Activated naive CD4-positive, alpha-beta T cell treated with anti-CD3 and anti-CD28 coated beads, Interleukin-2, amount 10 ng/mL, durations not matched to agents 7 days and 5 days (primary cell): ENCODE results near the gene GRXCR1.

Source experiments
- CTCF ChIA-PET: fragments of 350-600 bp; sonication (Branson Sonifier 250); formaldehyde crosslinking; loops from one replicate; lab custom pipeline; 2021; ENCODE audit warnings: antibody characterized with exemption; lab: Charles Lee
- DNase-seq: peaks from one replicate; pipeline ENCODE4 v3.0.0-alpha.2; 2020
- H3K27ac Mint-ChIP-seq: one replicate; pipeline ENCODE4 v1.8.0; 2021; ENCODE audit warnings: mild to moderate bottlenecking, moderate library complexity, mixed read lengths
- H3K27me3 Mint-ChIP-seq: one replicate; pipeline ENCODE4 v1.8.0; 2021; ENCODE audit warnings: mild to moderate bottlenecking, mixed read lengths
- H3K36me3 Mint-ChIP-seq: one replicate; pipeline ENCODE4 v1.8.0; 2021; ENCODE audit warnings: mixed read lengths
- H3K4me1 Mint-ChIP-seq: one replicate; pipeline ENCODE4 v1.8.0; 2021; ENCODE audit warnings: mixed read lengths
- H3K4me3 Mint-ChIP-seq: one replicate; pipeline ENCODE4 v1.8.0; 2021; ENCODE audit warnings: mild to moderate bottlenecking, moderate library complexity, mixed read lengths
- H3K9me3 Mint-ChIP-seq: one replicate; pipeline ENCODE4 v1.8.0; 2021; ENCODE audit warnings: mixed read lengths

The GRXCR1 gene

DNA sequence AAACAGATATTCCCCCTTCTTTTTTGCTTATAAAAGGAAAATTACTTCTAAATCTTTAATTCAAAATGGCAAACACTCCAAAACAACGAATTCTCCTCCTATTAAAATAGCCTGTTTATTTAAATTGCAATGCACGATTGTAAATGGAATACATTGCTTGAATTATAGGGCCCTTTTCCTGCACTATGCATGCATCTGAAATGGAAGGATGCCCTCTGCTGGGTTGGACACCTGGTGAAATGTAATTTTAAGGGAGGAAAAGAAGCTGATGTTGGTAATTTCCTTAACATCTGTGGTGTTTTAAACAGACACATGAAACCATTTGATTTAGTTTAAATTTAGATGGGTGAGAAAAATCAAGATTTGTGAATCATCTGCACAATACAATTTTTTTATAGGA is 72.8 kb downstream of the GRXCR1 start:
- CTCF ChIA-PET = no interaction called here
- Mint-ChIP-seq H3K4me3 (no peak overlapping the region), H3K27ac (no peak overlapping the region), H3K4me1 (no peaks in the 10 kb centered on the region), H3K9me3 (no peaks in the 10 kb centered on the region), H3K27me3 (no peaks in the 10 kb centered on the region), H3K36me3 (no peaks in the 10 kb centered on the region)
- DNase-seq = no peak

DNA sequence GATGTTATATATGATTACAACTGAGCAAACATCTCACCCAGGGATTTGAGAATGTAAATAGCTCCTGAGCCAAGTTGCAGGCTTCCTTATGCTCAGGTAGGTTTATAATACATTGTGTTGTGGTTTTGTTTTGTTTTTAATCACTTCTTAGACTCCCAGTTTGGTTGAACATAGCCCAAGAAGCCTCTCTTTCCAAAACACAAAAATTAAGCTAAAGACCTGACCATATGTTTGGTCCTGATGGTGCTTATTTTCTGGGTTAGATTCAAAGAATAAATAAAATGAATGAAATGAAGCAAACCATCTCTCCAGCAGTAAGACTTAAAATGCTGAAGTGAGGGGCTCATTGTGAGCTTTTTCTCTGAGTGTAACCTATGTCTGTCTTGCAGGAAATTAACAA is 93.5 kb downstream of the GRXCR1 start:
- Mint-ChIP-seq H3K9me3 (peaks cover 3% of the 10 kb centered on the region), H3K27me3 (no peaks in the 10 kb centered on the region), H3K36me3 (no peaks in the 10 kb centered on the region), H3K27ac (no peak overlapping the region), H3K4me1 (no peaks in the 10 kb centered on the region), H3K4me3 (no peak overlapping the region)
- CTCF ChIA-PET = no interaction called here
- no peak for DNase-seq

GRCh38 chr4:42995343-42995944 is 102.9 kb downstream of the GRXCR1 start:
- H3K9me3 Mint-ChIP-seq = no peaks in the 10 kb centered on the region
- no peaks in the 10 kb centered on the region for H3K4me1 Mint-ChIP-seq
- no peak overlapping the region for H3K27ac Mint-ChIP-seq
- no peak overlapping the region for H3K4me3 Mint-ChIP-seq
- CTCF ChIA-PET = no interaction called here
- DNase-seq = no peak
- no peaks in the 10 kb centered on the region for H3K27me3 Mint-ChIP-seq
- no peaks in the 10 kb centered on the region for H3K36me3 Mint-ChIP-seq

DNA sequence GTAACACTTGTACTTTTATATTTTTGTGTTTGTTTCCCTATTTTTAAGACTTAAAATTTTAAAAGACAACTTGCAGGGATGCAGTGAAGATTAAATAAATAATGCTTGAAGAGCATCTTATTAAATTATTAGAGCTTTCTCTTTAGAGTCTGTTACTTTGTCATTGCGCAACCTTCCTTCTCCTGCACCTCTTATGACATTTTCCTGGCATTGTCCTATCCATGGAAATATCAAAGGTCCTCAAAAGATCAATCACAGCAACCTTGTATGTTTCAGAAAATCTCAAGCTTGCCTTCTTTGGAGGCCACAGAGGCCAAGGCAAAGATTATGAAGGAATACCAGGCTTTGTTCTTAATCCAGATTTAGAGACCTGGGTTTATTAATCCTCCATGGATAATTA is 116.3 kb downstream of the GRXCR1 start:
- CTCF ChIA-PET = no interaction called here
- H3K36me3 Mint-ChIP-seq = no peaks in the 10 kb centered on the region

DNA sequence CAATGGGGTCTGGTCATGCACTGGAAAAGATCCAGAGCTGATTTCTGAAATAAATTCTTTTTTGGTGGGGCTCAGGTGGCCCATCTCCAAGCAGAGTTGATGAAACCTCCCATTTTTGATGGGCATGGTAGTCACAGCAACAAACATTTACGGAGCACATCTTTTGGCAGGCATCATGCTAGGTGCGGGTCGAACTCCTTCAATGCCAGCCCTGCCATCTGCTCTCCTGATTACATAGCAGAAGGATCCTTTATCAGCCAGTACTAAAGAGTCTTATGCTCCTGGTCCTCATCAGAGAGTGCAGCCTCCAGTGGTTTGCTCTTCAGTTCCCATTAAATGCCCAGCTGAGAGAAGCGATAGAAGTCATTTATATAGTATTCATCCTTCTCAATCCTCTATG is 121.7 kb downstream of the GRXCR1 start:
- Mint-ChIP-seq H3K27ac (no peak overlapping the region), H3K4me3 (no peak overlapping the region), H3K4me1 (no peaks in the 10 kb centered on the region), H3K27me3 (no peaks in the 10 kb centered on the region), H3K9me3 (no peaks in the 10 kb centered on the region), H3K36me3 (no peaks in the 10 kb centered on the region)
- DNase-seq = no peak
- CTCF ChIA-PET = no interaction called here

More for the DNA sequence above, 116.3 kb downstream of the GRXCR1 start:
- H3K27ac Mint-ChIP-seq = no peak overlapping the region
- H3K4me3 Mint-ChIP-seq = no peak overlapping the region
- no peaks in the 10 kb centered on the region for H3K4me1 Mint-ChIP-seq
- no peak for DNase-seq
- peaks cover 14% of the 10 kb centered on the region for H3K9me3 Mint-ChIP-seq
- no peaks in the 10 kb centered on the region for H3K27me3 Mint-ChIP-seq

DNA sequence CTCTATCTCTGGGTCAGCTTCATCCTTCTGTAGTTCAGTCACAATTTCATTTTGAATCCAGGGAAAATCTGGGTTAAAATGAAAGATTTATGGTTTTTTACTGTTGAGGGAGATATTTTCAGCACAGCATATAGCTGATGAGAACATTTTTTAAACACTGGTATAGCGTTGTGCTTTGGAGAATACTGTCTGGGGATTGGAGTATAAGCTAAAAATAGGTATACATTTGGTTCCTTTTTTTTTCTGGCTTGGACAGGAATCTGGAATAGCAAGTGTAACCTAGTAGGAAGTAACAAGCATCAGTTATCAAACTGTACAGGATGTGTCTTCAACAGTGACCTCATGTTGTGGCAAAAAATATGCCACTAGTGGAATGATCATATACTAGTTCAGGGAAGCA is 149.1 kb downstream of the GRXCR1 start:
- H3K36me3 Mint-ChIP-seq = no peaks in the 10 kb centered on the region
- H3K27ac Mint-ChIP-seq = no peak overlapping the region
- H3K9me3 Mint-ChIP-seq = no peaks in the 10 kb centered on the region
- CTCF ChIA-PET = no interaction called here
- no peak overlapping the region for H3K4me3 Mint-ChIP-seq
- no peaks in the 10 kb centered on the region for H3K4me1 Mint-ChIP-seq
- H3K27me3 Mint-ChIP-seq = no peaks in the 10 kb centered on the region
- DNase-seq = no peak

GRCh38 chr4:43047058-43047457 is 154.5 kb downstream of the GRXCR1 start:
- Mint-ChIP-seq H3K4me3 (no peak overlapping the region), H3K36me3 (no peaks in the 10 kb centered on the region), H3K9me3 (no peaks in the 10 kb centered on the region), H3K27me3 (no peaks in the 10 kb centered on the region), H3K4me1 (no peaks in the 10 kb centered on the region), H3K27ac (no peak overlapping the region)
- DNase-seq = no peak
- CTCF ChIA-PET = no interaction called here

DNA sequence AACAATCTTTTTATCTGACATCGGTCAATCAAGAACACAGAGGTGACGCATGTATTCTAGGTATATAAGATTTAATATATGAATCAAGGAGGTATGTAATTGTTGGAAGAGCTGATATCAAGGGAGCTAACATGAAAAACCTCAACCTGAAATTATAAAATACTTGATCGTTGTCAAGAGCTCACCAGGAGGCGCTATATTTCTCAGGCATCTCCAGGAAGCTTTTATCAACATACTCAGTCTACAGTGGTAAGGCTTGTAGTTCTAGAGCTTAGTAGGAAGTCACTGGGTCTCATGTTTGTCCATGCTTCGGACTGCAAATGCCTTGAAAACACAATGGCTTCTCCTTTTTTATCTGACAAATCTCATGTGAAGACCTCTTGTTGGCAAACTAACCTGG is 156.1 kb downstream of the GRXCR1 start:
- no peak overlapping the region for H3K4me3 Mint-ChIP-seq
- H3K27ac Mint-ChIP-seq = no peak overlapping the region
- CTCF ChIA-PET = no interaction called here
- H3K9me3 Mint-ChIP-seq = no peaks in the 10 kb centered on the region
- no peak for DNase-seq
- no peaks in the 10 kb centered on the region for H3K27me3 Mint-ChIP-seq
- H3K36me3 Mint-ChIP-seq = no peaks in the 10 kb centered on the region
- H3K4me1 Mint-ChIP-seq = no peaks in the 10 kb centered on the region

DNA sequence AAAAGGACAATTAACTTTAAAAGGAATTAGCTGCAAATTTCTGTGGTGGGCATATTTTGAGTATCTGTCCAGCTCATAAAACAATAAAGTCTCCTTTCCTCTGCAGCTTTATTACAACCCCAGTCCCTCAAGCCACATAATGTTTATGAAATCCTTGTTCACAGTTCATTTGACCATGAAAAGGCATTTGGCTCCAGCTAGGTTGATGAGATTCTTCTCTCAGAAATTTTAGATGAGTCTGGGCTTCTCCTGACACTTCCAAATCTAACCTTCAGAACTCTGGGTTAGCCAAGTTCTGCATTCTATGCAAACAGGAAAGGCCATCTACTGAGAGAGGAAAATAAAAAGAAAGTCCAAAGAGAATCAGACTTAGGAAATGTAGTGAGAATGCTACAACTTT is 156.8 kb downstream of the GRXCR1 start:
- Mint-ChIP-seq H3K4me3 (no peak overlapping the region), H3K27ac (no peak overlapping the region), H3K27me3 (no peaks in the 10 kb centered on the region), H3K36me3 (no peaks in the 10 kb centered on the region), H3K9me3 (no peaks in the 10 kb centered on the region), H3K4me1 (no peaks in the 10 kb centered on the region)
- no peak for DNase-seq
- CTCF ChIA-PET = no interaction called here

DNA sequence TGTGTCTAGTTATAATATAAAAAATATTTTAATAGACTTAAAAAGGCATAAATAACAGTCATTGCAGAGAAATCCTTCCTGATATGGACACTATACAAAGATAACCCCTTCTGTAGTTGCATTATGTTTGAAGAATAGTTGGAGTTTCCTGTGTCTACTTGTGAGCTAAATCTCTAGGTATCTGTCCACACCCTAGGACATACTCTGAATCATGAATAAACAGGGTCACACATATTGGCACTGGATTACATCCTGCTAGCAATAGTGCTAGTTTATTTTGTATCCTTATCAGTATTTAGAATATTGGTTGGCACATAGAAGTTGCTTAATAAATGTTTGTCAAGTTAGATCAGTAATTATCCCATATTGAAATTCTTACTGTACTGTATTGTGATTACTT is 173.9 kb downstream of the GRXCR1 start:
- H3K4me3 Mint-ChIP-seq = no peak overlapping the region
- CTCF ChIA-PET = no interaction called here
- peaks cover 2% of the 10 kb centered on the region for H3K9me3 Mint-ChIP-seq
- no peak for DNase-seq
- H3K4me1 Mint-ChIP-seq = no peaks in the 10 kb centered on the region
- no peaks in the 10 kb centered on the region for H3K27me3 Mint-ChIP-seq
- H3K36me3 Mint-ChIP-seq = no peaks in the 10 kb centered on the region
- H3K27ac Mint-ChIP-seq = no peak overlapping the region

DNA sequence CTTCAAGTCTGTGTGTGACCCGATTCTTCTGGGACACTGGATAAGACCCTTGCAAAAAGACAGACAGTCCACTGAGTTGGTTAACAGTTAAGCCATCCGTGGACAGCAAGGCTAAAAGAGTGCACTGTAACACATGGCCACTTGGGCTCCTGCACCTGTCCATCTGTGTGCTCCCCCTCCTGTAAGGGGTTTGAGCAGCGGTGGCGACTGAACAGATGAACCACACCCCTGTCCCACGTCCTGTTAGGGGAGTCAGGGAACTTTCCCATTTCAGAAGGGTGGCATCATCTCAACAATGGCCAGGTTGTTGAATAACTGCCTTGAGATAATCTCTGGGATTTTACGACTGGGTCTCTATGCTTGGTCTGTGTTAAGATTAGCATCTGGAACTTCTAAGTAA is 178.6 kb downstream of the GRXCR1 start:
- Mint-ChIP-seq H3K4me1 (no peaks in the 10 kb centered on the region), H3K27me3 (no peaks in the 10 kb centered on the region), H3K36me3 (no peaks in the 10 kb centered on the region), H3K4me3 (no peak overlapping the region), H3K27ac (no peak overlapping the region), H3K9me3 (peaks cover 6% of the 10 kb centered on the region)
- DNase-seq = no peak
- CTCF ChIA-PET = no interaction called here
